A549 treated with Mapracorat at 1 μM for 4 hours (cell line): ENCODE data around the gene EXD3. TPM values are rescaled to one million over a fixed set of nuclear protein-coding genes. Genes with fewer than 3 reads are reported as not detected.

Experiments used
- total RNA-seq: library from RNA; stranded (reverse); fragments of 200-300 nt; extraction: Qiagen RNA extraction; gene quantifications from 5 replicates; pipeline ENCODE4 v1.2.3, GENCODE V29; 2022

EXD3 gene, protein sequence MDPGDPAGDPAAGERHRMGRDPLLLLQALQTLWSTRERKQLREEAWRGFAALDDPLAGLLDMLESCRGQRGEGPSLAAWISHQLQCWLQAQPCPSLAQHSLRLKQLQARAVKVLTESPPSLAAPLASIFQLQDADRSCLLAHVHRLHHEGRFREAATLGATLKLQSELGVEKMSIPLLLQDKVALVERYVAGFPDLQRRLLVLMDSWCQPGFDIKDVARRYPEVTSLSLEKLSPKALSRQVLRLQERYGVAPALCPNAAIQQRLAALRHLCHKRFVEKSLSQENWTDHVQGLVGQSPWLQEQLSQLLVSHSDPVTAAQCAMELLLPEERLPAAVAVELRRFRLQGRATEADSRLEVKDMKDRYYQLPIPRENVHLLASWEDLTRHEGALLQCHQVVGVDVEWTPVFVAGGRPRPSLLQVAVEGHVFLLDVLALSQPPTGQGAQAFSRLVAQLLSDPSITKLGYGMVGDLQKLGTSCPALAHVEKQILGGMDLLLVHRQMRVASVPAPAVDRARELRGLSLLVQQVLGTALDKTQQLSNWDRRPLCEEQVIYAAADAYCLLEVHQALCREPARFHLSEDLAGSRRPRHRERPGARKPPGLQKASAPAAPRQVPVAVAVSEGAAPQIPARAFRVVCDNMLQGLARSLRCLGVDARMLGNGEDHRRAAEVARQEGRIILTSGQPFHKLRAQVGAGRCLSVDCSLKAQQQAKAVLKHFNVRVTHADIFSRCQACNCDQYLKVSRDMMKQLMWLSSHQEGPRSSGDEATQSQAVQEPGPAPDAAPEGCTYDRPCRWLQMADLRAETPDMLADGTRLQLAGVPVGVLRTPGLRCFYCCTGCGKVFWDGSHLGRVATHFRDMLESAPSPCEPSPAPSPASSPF
- total RNA-seq, result 4.0 to 6.6 TPM (median 6.0 TPM) in 5 replicates

DNA sequence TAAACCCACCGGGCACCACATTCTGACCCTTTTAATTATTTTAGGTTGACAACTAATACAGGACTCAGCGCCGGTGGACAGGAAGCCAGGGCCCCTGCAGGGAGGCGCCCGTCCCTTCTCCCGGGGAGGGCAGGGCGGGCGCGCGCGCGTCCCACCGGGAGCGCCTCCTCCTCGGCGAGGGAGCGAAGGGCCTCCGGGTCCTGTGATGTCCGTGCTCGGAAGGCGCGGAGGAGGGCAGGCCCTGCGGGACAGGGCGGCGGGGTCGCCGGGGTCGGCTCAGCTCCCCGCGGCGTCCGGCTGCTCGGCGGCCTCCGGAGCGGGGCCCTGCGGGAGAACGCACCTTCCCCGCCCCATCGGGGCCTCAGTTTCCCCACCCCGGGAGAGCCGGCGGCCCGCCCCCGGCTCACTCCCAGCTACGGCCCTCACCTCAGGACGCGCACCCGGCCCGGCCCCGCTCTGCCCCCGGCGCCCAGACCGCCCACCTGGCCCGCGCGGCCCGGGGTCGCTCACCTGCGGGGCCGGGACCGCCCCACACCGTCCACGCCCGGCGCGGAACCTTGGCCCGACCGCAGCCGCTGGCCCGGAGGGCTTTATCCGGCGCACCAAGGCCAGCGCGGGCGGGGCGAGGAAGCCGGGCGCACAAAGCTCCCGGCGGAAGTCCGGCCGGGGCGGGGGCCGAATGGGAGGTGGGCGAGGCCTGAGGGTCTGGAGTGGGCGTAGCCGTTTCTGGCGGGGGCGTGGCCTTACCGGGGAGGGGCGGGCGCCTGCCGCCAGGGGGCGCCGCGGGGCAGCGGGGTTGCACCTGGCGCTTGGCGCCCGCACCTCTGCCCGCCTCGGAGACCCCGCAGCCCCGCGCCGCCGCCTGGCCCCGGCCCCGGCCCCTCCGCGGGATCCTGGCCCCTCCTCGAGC is at the start of gene EXD3, which contains the start of gene NOXA1:
Gene EXD3, minus strand, starts transcription at position 559 of the 910 bp plus-strand sequence. CDS start 27,805 bp downstream, outside the sequence.
Gene NOXA1, plus strand, starts transcription at position 790 of the 910 bp plus-strand sequence. CDS start 137 bp downstream, outside the sequence.

GRCh38 chr9:137459152-137459600 is 36.2 kb upstream of the EXD3 start, which contains the start of gene NSMF:
Gene NSMF, minus strand, starts transcription at chr9:137459334. Its CDS starts 232 bp downstream, at chr9:137459102.

DNA sequence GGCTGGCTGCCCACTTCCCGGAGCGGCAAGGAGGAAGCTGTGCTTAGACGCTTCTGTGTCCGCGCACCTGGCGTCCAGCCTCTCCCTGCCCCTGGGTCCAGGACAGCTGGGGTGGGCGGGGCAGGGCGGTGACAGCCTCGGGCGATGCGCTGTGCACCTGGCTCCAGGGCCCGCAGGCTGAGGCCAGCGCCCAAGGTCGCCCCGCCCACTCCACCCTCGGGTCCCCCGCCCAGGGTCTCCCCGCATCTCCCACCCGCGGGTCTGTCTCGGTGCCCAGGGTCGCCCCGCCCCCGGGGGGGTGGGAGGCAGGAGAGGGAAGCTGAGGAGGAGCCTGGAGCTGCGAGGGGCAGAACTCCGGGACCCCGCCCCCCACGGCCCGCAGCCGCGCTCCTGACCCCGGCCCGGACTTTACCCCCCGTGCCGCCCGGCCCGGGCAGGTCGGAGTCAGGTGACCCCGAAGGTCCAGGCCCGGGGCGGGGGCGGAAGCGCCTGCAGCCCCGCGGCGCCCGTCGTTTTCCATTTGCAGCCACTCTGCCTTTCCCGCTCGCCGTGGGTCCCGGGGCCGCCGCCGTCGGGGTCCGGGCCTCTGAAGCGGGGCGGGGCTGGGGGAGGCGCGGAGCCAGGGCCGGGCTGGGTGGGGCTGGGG is 18.4 kb upstream of the EXD3 start, which contains the start of gene ENTPD8:
Gene ENTPD8, minus strand, starts transcription at position 69 of the 646 bp plus-strand sequence. CDS start 3,072 bp downstream, outside the sequence.

DNA sequence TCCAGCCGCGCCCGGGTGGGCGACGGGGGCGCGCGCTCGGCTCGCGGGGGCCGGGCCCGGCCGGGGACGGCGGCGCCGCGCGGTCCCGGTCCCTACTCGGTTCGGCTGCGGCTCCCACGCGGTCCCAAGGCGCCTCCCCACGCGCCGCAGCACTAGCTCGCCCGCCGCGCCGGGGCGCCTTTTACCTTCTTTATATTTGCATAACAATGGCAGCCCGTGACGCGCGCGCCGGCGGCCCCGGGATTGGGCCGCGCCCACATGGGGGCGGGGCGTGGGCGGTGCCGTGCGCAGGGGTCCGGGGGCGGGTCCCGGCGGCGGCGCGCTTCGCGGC is 120.9 kb downstream of the EXD3 start, which contains the start of gene NRARP:
Gene NRARP, minus strand, starts transcription at position 154 of the 331 bp plus-strand sequence. CDS start 343 bp downstream, outside the sequence.

DNA sequence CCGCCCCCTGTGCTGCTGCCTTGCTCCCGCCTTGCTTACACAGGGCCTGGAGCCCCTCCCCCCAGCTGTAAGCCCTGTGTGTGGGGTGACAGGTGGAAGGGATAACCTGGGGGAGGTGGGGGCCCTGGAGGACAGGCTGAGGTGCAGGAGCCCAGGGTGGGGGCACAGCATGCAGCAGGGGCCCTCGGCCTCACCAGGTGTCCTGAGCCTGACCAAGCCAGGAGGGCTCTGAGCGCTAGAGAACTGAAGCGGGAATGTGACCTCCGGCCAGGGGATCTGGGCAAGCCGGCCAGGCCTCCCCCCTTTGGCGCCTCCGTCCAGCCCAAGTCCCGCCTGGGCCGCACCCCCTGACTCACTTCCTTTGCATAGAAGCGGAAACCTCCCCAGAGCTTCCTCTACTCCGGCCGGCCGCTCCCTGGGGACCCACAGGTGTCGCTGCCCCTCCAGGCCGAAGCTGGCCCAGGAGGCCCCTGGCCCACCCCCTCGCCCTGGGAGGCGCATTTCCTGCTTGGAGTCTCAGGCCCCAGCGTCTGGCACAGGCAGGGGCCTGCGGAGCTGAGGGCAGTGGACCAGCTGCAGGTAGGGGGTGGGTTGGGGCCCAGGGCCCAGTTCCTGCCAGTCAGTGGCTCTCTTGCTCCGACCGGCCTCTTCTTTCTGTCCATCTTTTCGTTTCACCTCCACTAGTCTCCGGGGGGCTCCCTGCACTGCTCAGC is 145.5 kb downstream of the EXD3 start, which contains the start of gene TOR4A:
Gene TOR4A, plus strand, starts transcription at position 398 of the 713 bp plus-strand sequence. CDS start 964 bp downstream, outside the sequence.

Other genes starting within 250 kb of the EXD3 start
- gene ANAPC2, start 234.6 kb downstream of the EXD3 start, total RNA-seq, result 23.4 to 36.8 TPM (median 34.5 TPM) in 5 replicates
- gene SSNA1, start 234.5 kb downstream of the EXD3 start, total RNA-seq, result 103 to 151 TPM (median 139 TPM) in 5 replicates
- gene TPRN, start 222.4 kb downstream of the EXD3 start, total RNA-seq, result 6.0 to 10.8 TPM (median 10.2 TPM) in 5 replicates
- gene TMEM203, start 217.5 kb downstream of the EXD3 start, total RNA-seq, result 33.8 to 47.5 TPM (median 45.4 TPM) in 5 replicates
- gene NDOR1, start 217.5 kb downstream of the EXD3 start, total RNA-seq, result 9.8 to 19.3 TPM (median 16.4 TPM) in 5 replicates
- gene RNF208, start 200.9 kb downstream of the EXD3 start, total RNA-seq, result 1.1 to 2.1 TPM (median 1.8 TPM) in 5 replicates
- gene CYSRT1, start 198.0 kb downstream of the EXD3 start, total RNA-seq, result 2.5 to 5.4 TPM (median 4.8 TPM) in 5 replicates
- gene RNF224, start 195.7 kb downstream of the EXD3 start, total RNA-seq, result 0.07 to 0.44 TPM (median 0.31 TPM) in 5 replicates
- gene SLC34A3, start 192.3 kb downstream of the EXD3 start, total RNA-seq, result 0.08 to 0.28 TPM (median 0.09 TPM) in 3 of 5 replicates, not detected in the others
- gene TUBB4B, start 181.9 kb downstream of the EXD3 start, total RNA-seq, result 637 to 832 TPM (median 729 TPM) in 5 replicates
- not detected in 5 replicates for gene STPG3, start 171.9 kb downstream of the EXD3 start, total RNA-seq
- 43.1 to 58.5 TPM (median 55.8 TPM) in 5 replicates for gene NELFB, start 167.8 kb downstream of the EXD3 start, total RNA-seq
- gene TOR4A, start 145.4 kb downstream of the EXD3 start, total RNA-seq, result 17.1 to 29.0 TPM (median 26.7 TPM) in 5 replicates
- gene NRARP, start 120.9 kb downstream of the EXD3 start, total RNA-seq, result 2.4 to 5.6 TPM (median 4.3 TPM) in 5 replicates
- gene NOXA1, start 231 bp upstream of the EXD3 start, total RNA-seq, result 0.77 to 2.0 TPM (median 1.7 TPM) in 5 replicates
- 0.10 to 0.30 TPM (median 0.27 TPM) in 5 replicates for gene ENTPD8, start 18.2 kb upstream of the EXD3 start, total RNA-seq
- gene NSMF, start 36.2 kb upstream of the EXD3 start, total RNA-seq, result 31.5 to 48.0 TPM (median 42.1 TPM) in 5 replicates
- gene PNPLA7, start 127.2 kb upstream of the EXD3 start, total RNA-seq, result 0.59 to 0.87 TPM (median 0.86 TPM) in 5 replicates
- 47.6 to 99.9 TPM (median 91.4 TPM) in 5 replicates for gene MRPL41, start 128.7 kb upstream of the EXD3 start, total RNA-seq
- 25.3 to 30.5 TPM (median 29.3 TPM) in 5 replicates for gene DPH7, start 155.8 kb upstream of the EXD3 start, total RNA-seq
- gene ZMYND19, start 167.3 kb upstream of the EXD3 start, total RNA-seq, result 41.4 to 65.4 TPM (median 58.4 TPM) in 5 replicates
- gene ARRDC1, start 182.5 kb upstream of the EXD3 start, total RNA-seq, result 45.8 to 64.4 TPM (median 54.5 TPM) in 5 replicates
- 37.5 to 49.7 TPM (median 43.3 TPM) in 5 replicates for gene EHMT1, start 195.8 kb upstream of the EXD3 start, total RNA-seq